ENCODE results near the gene PPP1CA.

GRCh38 chr11:67410984-67411784 lies 9.5 kb upstream of the PPP1CA start:
- TF ChIP-seq POLR2A (IDR thresholded peaks at IDR 0.05) (no peak), CTCF (IDR thresholded peaks at IDR 0.05) (no peak), EP300 (IDR thresholded peaks at IDR 0.05) (no peak)
